ENCODE measurements around the gene HPCA. TPM values are rescaled to one million over a fixed set of nuclear protein-coding genes. Genes with fewer than 3 reads are reported as not detected.

The HPCA gene
- total and polyA plus RNA-seq, 3 experiments from 2014 or later, result not detected

DNA sequence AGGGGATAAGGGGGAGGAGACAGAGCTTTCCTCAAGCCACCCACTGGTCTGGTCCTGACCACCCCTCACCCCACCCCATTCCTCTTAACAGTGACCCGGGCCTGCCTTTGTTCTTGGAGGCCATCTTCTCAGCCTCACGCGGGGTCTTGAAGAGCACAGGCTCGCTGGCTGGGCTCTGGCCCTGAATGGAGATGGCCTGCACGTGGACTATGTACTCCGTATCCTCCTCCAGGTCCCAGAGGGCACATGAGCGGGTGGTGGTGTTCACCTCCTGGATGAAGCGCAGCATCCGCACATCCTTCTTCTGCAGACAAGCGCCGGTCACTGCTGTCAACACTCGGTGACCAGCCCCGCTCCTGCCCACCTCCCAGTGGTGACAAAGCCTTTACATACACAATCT lies 18.2 kb upstream of the HPCA start:
- H3K4me3 ChIP-seq (ENCODE audit: low read length), result no peak overlapping the region
- POLR2A ChIA-PET, result no interaction called here
- Mint-ChIP-seq H3K4me1 (peaks cover 19 to 30% (median 24%) of the 10 kb centered on the region in 3 donors), H3K9me3 (no peaks in the 10 kb centered on the region), H3K36me3 (peaks cover 0 to 32% (median 4%) of the 10 kb centered on the region in 3 donors), H3K27ac (no peak overlapping the region), H3K27me3 (peaks cover 25 to 36% of the 10 kb centered on the region in 2 donors), H3K4me3 (no peak overlapping the region)
- no peak overlapping the region for H3K27ac ChIP-seq (ENCODE audit: low read depth, low read length)
- peaks cover 30% of the 10 kb centered on the region for H3K27me3 ChIP-seq (ENCODE audit: insufficient read depth, low read length, poor library complexity, severe bottlenecking)
- CTCF ChIA-PET, result interaction anchor here (9.5 kb wide), 1 partner anchor 157 kb away, joined by 112 read pairs; no protein-coding TSS in a partner anchor
- H3K4me1 ChIP-seq (ENCODE audit: insufficient read depth, low read length), result peaks cover 7% of the 10 kb centered on the region
- H3K9me3 ChIP-seq (ENCODE audit: low read length), result no peaks in the 10 kb centered on the region
- DNase-seq, result no peak
- H3K36me3 ChIP-seq (ENCODE audit: insufficient read depth, low read length), result no peaks in the 10 kb centered on the region

DNA sequence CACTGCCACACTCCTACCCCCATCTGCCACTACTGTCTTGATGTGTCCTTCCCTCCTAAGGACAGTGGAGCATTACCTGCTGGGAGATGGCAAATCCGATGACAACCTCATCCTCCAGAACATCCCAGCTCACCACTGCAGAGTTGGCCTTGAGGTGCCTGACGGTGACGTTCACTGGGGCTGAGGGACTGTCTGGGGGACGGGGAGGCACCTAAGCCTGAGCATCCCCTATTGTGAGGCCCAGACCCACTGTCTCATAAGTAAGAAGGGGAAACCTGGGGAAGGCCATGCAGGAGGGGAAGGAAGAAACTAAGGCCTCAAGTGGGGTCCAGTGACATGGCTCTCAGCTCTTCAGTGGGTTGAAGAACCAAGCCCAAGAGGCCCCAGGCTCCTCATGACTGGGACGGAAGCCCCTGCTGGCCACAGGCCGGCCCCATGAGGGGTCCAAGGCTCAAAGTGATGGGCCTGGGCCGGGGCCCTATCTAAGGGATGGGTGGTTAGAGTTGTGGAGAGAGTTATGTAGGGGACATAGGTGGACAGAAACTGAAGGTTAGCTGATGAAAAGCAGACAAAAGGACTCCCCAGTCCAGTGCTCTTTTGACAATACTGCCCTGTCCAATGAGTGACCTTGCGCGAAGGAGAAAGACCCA lies 17.4 kb upstream of the HPCA start:
- ChIA-PET CTCF (interaction anchor here (9.5 kb wide), 1 partner anchor 158 kb away, joined by 112 read pairs; no protein-coding TSS in a partner anchor), POLR2A (no interaction called here)
- H3K27ac ChIP-seq (ENCODE audit: low read depth, low read length), result no peak overlapping the region
- H3K27ac Mint-ChIP-seq, result peak overlapping the region in 3 of 8 donors; percentile 33 to 92 (median 44)
- peaks cover 35% of the 10 kb centered on the region for H3K27me3 ChIP-seq (ENCODE audit: insufficient read depth, low read length, poor library complexity, severe bottlenecking)
- no peaks in the 10 kb centered on the region for H3K36me3 ChIP-seq (ENCODE audit: insufficient read depth, low read length)
- peaks cover 7% of the 10 kb centered on the region for H3K4me1 ChIP-seq (ENCODE audit: insufficient read depth, low read length)
- H3K27me3 Mint-ChIP-seq, result peaks cover 25 to 40% of the 10 kb centered on the region in 2 donors
- H3K36me3 Mint-ChIP-seq, result peaks cover 0 to 24% (median 4%) of the 10 kb centered on the region in 3 donors
- peaks cover 19 to 30% (median 24%) of the 10 kb centered on the region in 3 donors for H3K4me1 Mint-ChIP-seq
- no peaks in the 10 kb centered on the region for H3K9me3 ChIP-seq (ENCODE audit: low read length)
- no peak for DNase-seq
- H3K4me3 ChIP-seq (ENCODE audit: low read length), result no peak overlapping the region
- peak overlapping the region in 6 of 7 donors; percentile 6 to 77 (median 68) for H3K4me3 Mint-ChIP-seq
- no peaks in the 10 kb centered on the region for H3K9me3 Mint-ChIP-seq

DNA sequence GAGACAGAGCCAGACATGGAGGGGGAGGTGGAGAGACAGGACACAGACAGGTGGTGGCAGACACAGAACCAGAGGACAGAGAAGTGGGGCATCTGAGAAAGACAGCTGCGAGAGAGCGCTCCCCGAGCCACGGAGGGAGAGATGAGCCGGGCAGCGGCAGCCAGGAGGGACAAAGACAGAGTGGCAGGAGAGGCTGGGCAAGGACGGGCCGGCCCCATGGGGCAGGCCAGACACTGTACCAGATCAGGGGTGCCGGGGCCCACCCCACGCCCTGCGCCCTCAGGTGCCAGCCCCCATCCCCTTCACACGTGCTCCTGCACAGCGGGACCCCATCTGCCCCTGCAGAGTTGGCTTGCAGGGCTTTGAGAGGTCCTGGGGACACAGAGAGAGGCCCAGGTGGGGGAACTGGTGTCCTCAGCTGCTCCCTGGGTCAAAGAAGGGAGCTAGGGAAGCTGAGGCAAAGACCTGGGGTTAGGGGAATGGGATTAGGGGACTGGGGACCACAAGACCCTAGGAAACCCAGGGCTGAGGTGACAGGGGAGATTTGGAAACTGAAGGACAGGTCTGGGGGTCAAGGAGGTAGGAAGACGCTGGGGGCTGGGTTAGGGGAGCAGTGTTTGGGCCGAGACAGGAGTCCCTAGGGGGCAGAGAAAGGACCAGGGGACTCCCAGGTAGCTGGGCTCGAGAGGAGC lies 16.2 kb upstream of the HPCA start:
- Histone ChIP-seq H3K4me1 (ENCODE audit: insufficient read depth, low read length) (peaks cover 7% of the 10 kb centered on the region), H3K36me3 (ENCODE audit: insufficient read depth, low read length) (no peaks in the 10 kb centered on the region), H3K27me3 (ENCODE audit: insufficient read depth, low read length, poor library complexity, severe bottlenecking) (peaks cover 35% of the 10 kb centered on the region), H3K27ac (ENCODE audit: low read depth, low read length) (no peak overlapping the region), H3K9me3 (ENCODE audit: low read length) (no peaks in the 10 kb centered on the region), H3K4me3 (ENCODE audit: low read length) (no peak overlapping the region)
- Mint-ChIP-seq H3K4me1 (peaks cover 19 to 30% (median 24%) of the 10 kb centered on the region in 3 donors), H3K4me3 (peak overlapping the region; percentile 67 to 77 (median 74)), H3K27ac (peak overlapping the region in 4 of 8 donors; percentile 17 to 73 (median 30)), H3K36me3 (peaks cover 0 to 14% (median 0%) of the 10 kb centered on the region in 3 donors), H3K9me3 (no peaks in the 10 kb centered on the region), H3K27me3 (peaks cover 36 to 51% of the 10 kb centered on the region in 2 donors)
- ChIA-PET CTCF (interaction anchor here (9.5 kb wide), 1 partner anchor 159 kb away, joined by 112 read pairs; no protein-coding TSS in a partner anchor), POLR2A (no interaction called here)
- DNase-seq, result no peak

DNA sequence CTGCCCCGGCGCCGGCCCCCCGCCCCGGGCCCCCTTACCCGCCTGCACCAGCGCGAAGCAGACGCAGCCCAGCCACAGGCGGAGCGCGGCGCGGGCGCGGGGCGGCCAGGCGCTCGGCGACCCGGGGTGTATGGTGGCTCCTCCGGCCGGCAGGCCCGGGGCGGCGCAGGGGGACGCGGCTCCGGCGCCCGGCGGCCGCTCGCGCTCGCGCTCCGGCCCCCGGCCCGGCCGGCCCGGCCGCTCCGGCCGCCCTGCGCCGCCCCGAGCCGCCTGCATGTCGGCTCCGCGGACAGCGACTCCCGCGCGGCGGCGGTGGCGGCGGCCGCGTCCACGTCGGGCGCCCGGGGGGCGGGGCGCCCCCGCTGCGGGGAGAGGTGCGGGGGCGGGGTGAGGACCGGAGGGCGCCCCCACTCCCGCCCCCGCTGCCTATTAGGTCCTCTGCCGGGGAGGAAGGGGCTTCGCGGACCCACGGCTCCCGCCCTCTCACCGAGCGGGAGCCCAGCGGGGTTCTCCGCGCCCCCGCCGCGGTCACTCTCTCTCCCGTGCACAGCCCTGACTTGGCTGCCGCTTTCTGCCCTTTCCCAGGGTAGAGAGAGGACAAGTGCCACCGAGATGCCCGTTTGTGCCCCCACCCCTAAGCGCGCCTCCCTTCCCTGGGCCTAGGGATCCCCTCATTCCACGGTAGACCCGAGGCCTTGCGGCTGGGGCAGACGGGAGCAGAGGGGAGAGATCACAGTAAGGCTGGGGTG lies 15.5 kb upstream of the HPCA start, which contains the start of gene FNDC5:
Gene FNDC5, minus strand, starts transcription at position 298 of the 749 bp plus-strand sequence.
- no peaks in the 10 kb centered on the region for H3K9me3 Mint-ChIP-seq

DNA sequence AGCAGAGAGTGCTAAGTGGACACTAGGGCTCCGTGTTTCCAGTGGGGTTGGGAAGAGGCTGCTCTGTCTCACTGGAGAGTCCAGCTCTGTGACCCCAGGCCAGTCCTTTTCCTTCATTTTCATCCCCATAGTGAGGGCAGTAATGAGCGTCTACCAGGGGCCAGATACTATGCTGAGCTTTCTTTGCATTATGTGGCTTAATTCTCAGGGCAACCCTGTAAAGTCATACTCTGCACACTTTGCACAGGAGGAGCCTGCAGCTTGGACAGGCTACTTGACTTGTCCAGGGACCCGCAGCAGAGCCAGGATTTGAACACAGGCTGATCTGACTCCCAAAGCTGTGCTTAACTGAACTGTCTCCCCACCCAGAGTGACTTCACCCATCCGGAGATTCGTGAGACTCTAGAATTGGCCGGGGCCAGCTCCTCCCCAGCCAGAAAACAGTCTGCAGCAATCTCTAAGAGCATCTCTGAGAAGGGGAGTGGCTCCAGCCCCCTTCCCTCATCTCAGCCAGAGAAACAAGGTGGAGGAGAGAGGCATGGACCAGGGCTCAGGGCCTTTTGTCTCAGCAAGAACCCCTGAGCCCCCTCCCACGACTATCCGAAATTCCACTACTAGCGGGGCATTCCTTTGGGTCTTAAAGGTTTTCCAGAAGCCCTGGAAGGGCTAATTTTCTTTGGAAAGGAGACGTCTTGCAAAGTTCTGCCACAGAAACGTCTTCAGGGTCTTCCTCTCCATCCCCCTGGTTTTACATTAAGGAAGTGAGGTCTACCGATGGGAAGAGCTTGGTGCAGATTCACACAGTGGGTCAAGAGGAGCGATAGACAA lies 14.7 kb upstream of the HPCA start:
- no peaks in the 10 kb centered on the region for H3K36me3 ChIP-seq (ENCODE audit: insufficient read depth, low read length)
- no peak for DNase-seq

More for the DNA sequence above, 15.5 kb upstream of the HPCA start, which contains the start of gene FNDC5:
- Mint-ChIP-seq H3K4me1 (peaks cover 19 to 30% (median 24%) of the 10 kb centered on the region in 3 donors), H3K27ac (peak within 1 kb of the TSS in 4 of 8 donors; percentile 17 to 73 (median 30)), H3K27me3 (peaks cover 42 to 58% of the 10 kb centered on the region in 2 donors), H3K36me3 (peaks cover 0 to 14% (median 0%) of the 10 kb centered on the region in 3 donors), H3K4me3 (peak within 1 kb of the TSS; percentile 73 to 86 (median 77))
- CTCF ChIA-PET, result interaction anchor here (0.9 to 9.5 kb wide), 4 partner anchors 11 to 350 kb away, joined by 3 to 112 read pairs (median 8); no protein-coding TSS in a partner anchor
- peaks cover 7% of the 10 kb centered on the region for H3K4me1 ChIP-seq (ENCODE audit: insufficient read depth, low read length)
- no peak within 1 kb of the TSS for H3K27ac ChIP-seq (ENCODE audit: low read depth, low read length)
- no peak for DNase-seq
- peaks cover 35% of the 10 kb centered on the region for H3K27me3 ChIP-seq (ENCODE audit: insufficient read depth, low read length, poor library complexity, severe bottlenecking)
- no peaks in the 10 kb centered on the region for H3K9me3 ChIP-seq (ENCODE audit: low read length)
- no peaks in the 10 kb centered on the region for H3K36me3 ChIP-seq (ENCODE audit: insufficient read depth, low read length)
- peak within 1 kb of the TSS; percentile 23 for H3K4me3 ChIP-seq (ENCODE audit: low read length)
- POLR2A ChIA-PET, result no interaction called here

DNA sequence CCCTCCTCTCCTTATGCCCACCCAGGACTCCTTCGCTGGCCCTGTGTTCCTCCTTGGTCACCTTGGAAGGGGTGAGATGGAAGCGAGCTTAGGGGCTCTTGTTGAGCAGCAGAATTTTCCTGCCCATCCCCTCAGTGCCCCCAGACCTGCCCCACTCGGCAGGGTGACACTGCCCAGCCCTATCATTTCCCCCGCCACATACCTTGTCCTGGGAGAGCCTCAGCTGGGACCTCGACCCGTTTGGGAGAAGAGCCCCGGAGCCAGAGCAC lies 14.2 kb upstream of the HPCA start:
- no peak for DNase-seq
- Mint-ChIP-seq H3K4me3 (peak overlapping the region in 1 of 7 donors; percentile 80), H3K9me3 (no peaks in the 10 kb centered on the region), H3K4me1 (peaks cover 19 to 30% (median 24%) of the 10 kb centered on the region in 3 donors), H3K27ac (no peak overlapping the region), H3K36me3 (peaks cover 0 to 10% (median 0%) of the 10 kb centered on the region in 3 donors), H3K27me3 (peaks cover 42 to 66% of the 10 kb centered on the region in 2 donors)
- POLR2A ChIA-PET, result no interaction called here
- CTCF ChIA-PET, result interaction anchor here (1.4 to 9.5 kb wide), 4 partner anchors 12 to 351 kb away, joined by 5 to 112 read pairs (median 9); no protein-coding TSS in a partner anchor
- Histone ChIP-seq H3K27ac (ENCODE audit: low read depth, low read length) (no peak overlapping the region), H3K4me1 (ENCODE audit: insufficient read depth, low read length) (peaks cover 7% of the 10 kb centered on the region), H3K4me3 (ENCODE audit: low read length) (no peak overlapping the region), H3K36me3 (ENCODE audit: insufficient read depth, low read length) (no peaks in the 10 kb centered on the region), H3K9me3 (ENCODE audit: low read length) (no peaks in the 10 kb centered on the region), H3K27me3 (ENCODE audit: insufficient read depth, low read length, poor library complexity, severe bottlenecking) (peaks cover 39% of the 10 kb centered on the region)

More for the DNA sequence above, 14.7 kb upstream of the HPCA start:
- Mint-ChIP-seq H3K36me3 (peaks cover 0 to 12% (median 0%) of the 10 kb centered on the region in 3 donors), H3K9me3 (no peaks in the 10 kb centered on the region), H3K27ac (no peak overlapping the region), H3K4me1 (peaks cover 19 to 30% (median 24%) of the 10 kb centered on the region in 3 donors), H3K4me3 (peak overlapping the region; percentile 33 to 86 (median 74)), H3K27me3 (peaks cover 42 to 63% of the 10 kb centered on the region in 2 donors)
- peak overlapping the region; percentile 23 for H3K4me3 ChIP-seq (ENCODE audit: low read length)
- ChIA-PET POLR2A (no interaction called here), CTCF (interaction anchor here (0.9 to 9.5 kb wide), 5 partner anchors 12 to 351 kb away, joined by 3 to 112 read pairs (median 6); no protein-coding TSS in a partner anchor)
- peaks cover 35% of the 10 kb centered on the region for H3K27me3 ChIP-seq (ENCODE audit: insufficient read depth, low read length, poor library complexity, severe bottlenecking)
- H3K27ac ChIP-seq (ENCODE audit: low read depth, low read length), result no peak overlapping the region
- no peaks in the 10 kb centered on the region for H3K9me3 ChIP-seq (ENCODE audit: low read length)
- peaks cover 7% of the 10 kb centered on the region for H3K4me1 ChIP-seq (ENCODE audit: insufficient read depth, low read length)

DNA sequence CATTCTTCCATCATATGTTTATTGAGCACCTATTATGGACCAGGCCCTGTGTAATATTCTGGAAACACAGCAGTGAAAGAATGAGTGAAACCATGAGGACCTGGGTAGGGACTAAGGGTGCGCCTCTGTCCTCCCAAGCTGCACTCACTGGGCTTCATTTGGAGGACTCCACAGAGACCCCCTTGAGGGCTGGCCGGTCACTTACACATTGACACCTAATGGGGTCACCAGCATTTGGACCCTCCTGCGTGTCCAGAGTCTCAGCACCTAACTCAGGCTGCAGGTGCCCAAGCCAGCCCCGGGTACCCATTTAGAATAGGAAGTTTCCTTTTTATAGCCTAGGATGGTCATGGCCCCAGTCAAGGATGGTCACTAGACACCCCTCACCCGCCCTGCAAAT lies 12.8 kb upstream of the HPCA start:
- no peaks in the 10 kb centered on the region for H3K9me3 Mint-ChIP-seq
- H3K27me3 Mint-ChIP-seq, result peaks cover 42 to 75% of the 10 kb centered on the region in 2 donors
- no peak overlapping the region for H3K27ac Mint-ChIP-seq
- ChIA-PET POLR2A (no interaction called here), CTCF (interaction anchor here (0.8 to 9.5 kb wide), 8 partner anchors 19 to 353 kb away, joined by 3 to 112 read pairs (median 4); no protein-coding TSS in a partner anchor)
- peaks cover 0 to 2% (median 0%) of the 10 kb centered on the region in 3 donors for H3K36me3 Mint-ChIP-seq
- H3K4me1 ChIP-seq (ENCODE audit: insufficient read depth, low read length), result peaks cover 7% of the 10 kb centered on the region
- H3K4me3 Mint-ChIP-seq, result no peak overlapping the region
- H3K4me1 Mint-ChIP-seq, result peaks cover 19 to 30% (median 24%) of the 10 kb centered on the region in 3 donors
- no peaks in the 10 kb centered on the region for H3K36me3 ChIP-seq (ENCODE audit: insufficient read depth, low read length)
- no peak overlapping the region for H3K27ac ChIP-seq (ENCODE audit: low read depth, low read length)
- DNase-seq, result no peak
- no peak overlapping the region for H3K4me3 ChIP-seq (ENCODE audit: low read length)
- peaks cover 39% of the 10 kb centered on the region for H3K27me3 ChIP-seq (ENCODE audit: insufficient read depth, low read length, poor library complexity, severe bottlenecking)
- H3K9me3 ChIP-seq (ENCODE audit: low read length), result no peaks in the 10 kb centered on the region

Data from CD8-positive, alpha-beta memory T cell (primary cell).